GM21381 (cell line): ENCODE results near the gene SZRD1.

Experiments
- ATAC-seq: cut with Tn5 transposase; IDR thresholded peaks from one replicate; pipeline ENCODE4 v1.9.1; 2021; ENCODE audit warnings: mild to moderate bottlenecking, moderate library complexity; ENCODE audit not compliant: unreplicated experiment

Gene SZRD1

GRCh38 chr1:16436946-16437474 lies 70.0 kb downstream of the SZRD1 start, which contains the start of gene SPATA21:
TSS of gene SPATA21 (minus strand) at chr1:16437424. CDS start at chr1:16431371, 6,053 bp downstream.
- no peak for ATAC-seq

- ATAC-seq: no peak
Measured at GRCh38 chr1:16438516-16438915, 71.5 kb downstream of the SZRD1 start.

- ATAC-seq: no peak
Measured at GRCh38 chr1:16438924-16439323, 71.9 kb downstream of the SZRD1 start.

GRCh38 chr1:16440131-16440469 lies 73.1 kb downstream of the SZRD1 start:
- ATAC-seq: peak; percentile 25

- ATAC-seq: peak; percentile 88
Measured at GRCh38 chr1:16440470-16441281, 73.6 kb downstream of the SZRD1 start, which contains the start of gene NECAP2. TSS of gene NECAP2 (plus strand) at chr1:16440724. CDS start at chr1:16440762, 38 bp downstream.

- ATAC-seq: no peak
Measured at GRCh38 chr1:16441282-16441665, 74.2 kb downstream of the SZRD1 start.

GRCh38 chr1:16442265-16442664 lies 75.2 kb downstream of the SZRD1 start:
- no peak for ATAC-seq

GRCh38 chr1:16442941-16443340 lies 75.9 kb downstream of the SZRD1 start:
- no peak for ATAC-seq

GRCh38 chr1:16443975-16444770 lies 77.1 kb downstream of the SZRD1 start:
- no peak for ATAC-seq

GRCh38 chr1:16445052-16445451 lies 78.0 kb downstream of the SZRD1 start:
- ATAC-seq: no peak

- no peak for ATAC-seq
Measured at GRCh38 chr1:16446116-16446515, 79.1 kb downstream of the SZRD1 start.

GRCh38 chr1:16447641-16448040 lies 80.6 kb downstream of the SZRD1 start:
- no peak for ATAC-seq
